Ishikawa (cell line): ENCODE data around the gene IFTAP.

Experiments
- CEBPB ChIP-seq: IDR thresholded peaks from 2 replicates; pipeline ENCODE4 v1.6.1; 2012
- EGR1 ChIP-seq: IDR thresholded peaks from 2 replicates; pipeline ENCODE4 v1.6.1; 2012
- NFIC ChIP-seq: IDR thresholded peaks from 2 replicates; pipeline ENCODE4 v1.6.1; 2012
- TAF1 ChIP-seq: IDR thresholded peaks from 2 replicates; pipeline ENCODE4 v1.6.1; 2012; ENCODE audit warnings: low read depth, mild to moderate bottlenecking
- TF ChIP-seq, protein P1 (sequence below): IDR thresholded peaks from 2 replicates; pipeline ENCODE4 v1.6.1; 2012; ENCODE audit warnings: low read depth, mild to moderate bottlenecking
- TF ChIP-seq, protein P2 (sequence below): IDR thresholded peaks from 2 replicates; pipeline ENCODE4 v1.6.1; 2012

DNA sequence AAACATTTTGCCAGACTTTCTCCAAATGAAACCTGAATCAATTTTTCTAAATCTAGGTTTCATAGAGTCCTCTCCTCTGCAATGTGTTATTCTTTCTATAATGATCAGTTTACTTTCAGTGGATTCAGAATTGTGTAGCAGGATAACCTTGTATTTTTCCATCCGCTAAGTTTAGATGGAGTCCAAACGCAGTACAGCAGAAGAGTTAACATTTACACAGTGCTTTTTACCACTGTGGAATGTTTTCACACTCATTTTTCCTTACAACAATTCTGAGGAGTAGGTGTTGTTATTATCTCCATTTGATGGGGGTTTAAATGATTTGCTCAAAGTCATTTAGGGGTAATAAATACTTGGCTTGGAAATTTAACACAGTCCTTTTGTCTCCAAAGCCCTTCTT is 16.9 kb upstream of the IFTAP start:
- TF ChIP-seq EGR1 = no peak
- TF ChIP-seq, protein P1, sequence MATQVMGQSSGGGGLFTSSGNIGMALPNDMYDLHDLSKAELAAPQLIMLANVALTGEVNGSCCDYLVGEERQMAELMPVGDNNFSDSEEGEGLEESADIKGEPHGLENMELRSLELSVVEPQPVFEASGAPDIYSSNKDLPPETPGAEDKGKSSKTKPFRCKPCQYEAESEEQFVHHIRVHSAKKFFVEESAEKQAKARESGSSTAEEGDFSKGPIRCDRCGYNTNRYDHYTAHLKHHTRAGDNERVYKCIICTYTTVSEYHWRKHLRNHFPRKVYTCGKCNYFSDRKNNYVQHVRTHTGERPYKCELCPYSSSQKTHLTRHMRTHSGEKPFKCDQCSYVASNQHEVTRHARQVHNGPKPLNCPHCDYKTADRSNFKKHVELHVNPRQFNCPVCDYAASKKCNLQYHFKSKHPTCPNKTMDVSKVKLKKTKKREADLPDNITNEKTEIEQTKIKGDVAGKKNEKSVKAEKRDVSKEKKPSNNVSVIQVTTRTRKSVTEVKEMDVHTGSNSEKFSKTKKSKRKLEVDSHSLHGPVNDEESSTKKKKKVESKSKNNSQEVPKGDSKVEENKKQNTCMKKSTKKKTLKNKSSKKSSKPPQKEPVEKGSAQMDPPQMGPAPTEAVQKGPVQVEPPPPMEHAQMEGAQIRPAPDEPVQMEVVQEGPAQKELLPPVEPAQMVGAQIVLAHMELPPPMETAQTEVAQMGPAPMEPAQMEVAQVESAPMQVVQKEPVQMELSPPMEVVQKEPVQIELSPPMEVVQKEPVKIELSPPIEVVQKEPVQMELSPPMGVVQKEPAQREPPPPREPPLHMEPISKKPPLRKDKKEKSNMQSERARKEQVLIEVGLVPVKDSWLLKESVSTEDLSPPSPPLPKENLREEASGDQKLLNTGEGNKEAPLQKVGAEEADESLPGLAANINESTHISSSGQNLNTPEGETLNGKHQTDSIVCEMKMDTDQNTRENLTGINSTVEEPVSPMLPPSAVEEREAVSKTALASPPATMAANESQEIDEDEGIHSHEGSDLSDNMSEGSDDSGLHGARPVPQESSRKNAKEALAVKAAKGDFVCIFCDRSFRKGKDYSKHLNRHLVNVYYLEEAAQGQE = no peak
- TF ChIP-seq, protein P2, sequence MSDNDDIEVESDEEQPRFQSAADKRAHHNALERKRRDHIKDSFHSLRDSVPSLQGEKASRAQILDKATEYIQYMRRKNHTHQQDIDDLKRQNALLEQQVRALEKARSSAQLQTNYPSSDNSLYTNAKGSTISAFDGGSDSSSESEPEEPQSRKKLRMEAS = no peak
- TF ChIP-seq NFIC = no peak
- no peak for TF ChIP-seq CEBPB
- TF ChIP-seq TAF1 = no peak
